ENCODE results near the gene DCK.

GRCh38 chr4:70984589-70984988, 8.9 kb upstream of the DCK start:
- TF ChIP-seq POLR2A (IDR thresholded peaks at IDR 0.05) = no peak
- TF ChIP-seq, protein P1, sequence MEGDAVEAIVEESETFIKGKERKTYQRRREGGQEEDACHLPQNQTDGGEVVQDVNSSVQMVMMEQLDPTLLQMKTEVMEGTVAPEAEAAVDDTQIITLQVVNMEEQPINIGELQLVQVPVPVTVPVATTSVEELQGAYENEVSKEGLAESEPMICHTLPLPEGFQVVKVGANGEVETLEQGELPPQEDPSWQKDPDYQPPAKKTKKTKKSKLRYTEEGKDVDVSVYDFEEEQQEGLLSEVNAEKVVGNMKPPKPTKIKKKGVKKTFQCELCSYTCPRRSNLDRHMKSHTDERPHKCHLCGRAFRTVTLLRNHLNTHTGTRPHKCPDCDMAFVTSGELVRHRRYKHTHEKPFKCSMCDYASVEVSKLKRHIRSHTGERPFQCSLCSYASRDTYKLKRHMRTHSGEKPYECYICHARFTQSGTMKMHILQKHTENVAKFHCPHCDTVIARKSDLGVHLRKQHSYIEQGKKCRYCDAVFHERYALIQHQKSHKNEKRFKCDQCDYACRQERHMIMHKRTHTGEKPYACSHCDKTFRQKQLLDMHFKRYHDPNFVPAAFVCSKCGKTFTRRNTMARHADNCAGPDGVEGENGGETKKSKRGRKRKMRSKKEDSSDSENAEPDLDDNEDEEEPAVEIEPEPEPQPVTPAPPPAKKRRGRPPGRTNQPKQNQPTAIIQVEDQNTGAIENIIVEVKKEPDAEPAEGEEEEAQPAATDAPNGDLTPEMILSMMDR (IDR thresholded peaks at IDR 0.05) = no peak
